HepG2 (cell line): Measurements from ENCODE around the gene NYNRIN. TPM values are rescaled to one million over a fixed set of nuclear protein-coding genes. Genes with fewer than 3 reads are reported as not detected.

Source experiments
- DNMT1 ChIP-seq: sonication (generic); formaldehyde crosslinking; IDR thresholded peaks from 2 replicates; pipeline ENCODE4 v1.5.1; 2020; ENCODE audit warnings: mild to moderate bottlenecking, missing genetic modification reagents
- DRAP1 ChIP-seq: IDR thresholded peaks from 2 replicates; pipeline ENCODE4 v1.6.1; 2016; ENCODE audit warnings: missing genetic modification reagents, missing compliant biosample characterization
- E2F1 ChIP-seq: sonication (generic); formaldehyde crosslinking; IDR thresholded peaks from 2 replicates; pipeline ENCODE4 v1.5.0; 2020; ENCODE audit warnings: missing genetic modification reagents
- FOXA3 ChIP-seq: IDR thresholded peaks from 2 replicates; pipeline ENCODE4 v1.6.1; 2016; ENCODE audit warnings: missing genetic modification reagents, missing compliant biosample characterization
- FOXC1 ChIP-seq: sonication (generic); formaldehyde crosslinking; IDR thresholded peaks from 2 replicates; pipeline ENCODE4 v1.8.0; 2022; ENCODE audit warnings: mild to moderate bottlenecking, missing genetic modification reagents, borderline replicate concordance
- GABPB1 ChIP-seq: IDR thresholded peaks from 2 replicates; pipeline ENCODE4 v1.6.1; 2016; ENCODE audit warnings: mild to moderate bottlenecking, missing genetic modification reagents, moderate library complexity, missing compliant biosample characterization
- HHEX ChIP-seq: IDR thresholded peaks from 2 replicates; pipeline ENCODE4 v1.6.1; 2016; ENCODE audit warnings: control low read depth
- IKZF4 ChIP-seq: sonication (generic); formaldehyde crosslinking; IDR thresholded peaks from 2 replicates; pipeline ENCODE4 v1.5.1; 2020; ENCODE audit warnings: borderline replicate concordance, mild to moderate bottlenecking, low read depth, missing genetic modification reagents; ENCODE audit errors: not compliant biosample characterization
- IKZF5 ChIP-seq: IDR thresholded peaks from 2 replicates; pipeline ENCODE4 v1.6.1; 2018; ENCODE audit warnings: missing genetic modification reagents, mild to moderate bottlenecking, missing compliant biosample characterization
- ISX ChIP-seq: sonication (generic); formaldehyde crosslinking; conservative IDR thresholded peaks from 2 replicates; pipeline ENCODE4 v1.5.0; 2020; ENCODE audit warnings: missing genetic modification reagents
- MTF1 ChIP-seq: sonication (generic); formaldehyde crosslinking; IDR thresholded peaks from 2 replicates; pipeline ENCODE4 v1.5.0; 2020; ENCODE audit warnings: missing genetic modification reagents
- PRDM4 ChIP-seq: sonication (generic); formaldehyde crosslinking; IDR thresholded peaks from 2 replicates; pipeline ENCODE4 v1.9.0; 2021; ENCODE audit warnings: missing genetic modification reagents, borderline replicate concordance
- RBM22 ChIP-seq: fragments of 200-400 bp; formaldehyde crosslinking; optimal IDR thresholded peaks from 2 replicates; pipeline ENCODE3; 2017; ENCODE audit warnings: mild to moderate bottlenecking, low read length, moderate library complexity
- RBM39 ChIP-seq: fragments of 200-400 bp; formaldehyde crosslinking; IDR thresholded peaks from one replicate; pipeline ENCODE4 v1.6.1; 2018; ENCODE audit warnings: antibody characterized with exemption, mild to moderate bottlenecking, low read depth, low read length; ENCODE audit not compliant: poor library complexity, severe bottlenecking
- SALL2 ChIP-seq: sonication (generic); formaldehyde crosslinking; IDR thresholded peaks from 2 replicates; pipeline ENCODE4 v1.8.1; 2023; ENCODE audit warnings: mild to moderate bottlenecking, missing genetic modification reagents, inconsistent platforms
- TOPORS ChIP-seq: sonication (generic); formaldehyde crosslinking; IDR thresholded peaks from 2 replicates; pipeline ENCODE4 v1.8.0; 2023; ENCODE audit warnings: mild to moderate bottlenecking, missing genetic modification reagents
- U2AF1 ChIP-seq: fragments of 200-400 bp; formaldehyde crosslinking; optimal IDR thresholded peaks from 2 replicates; pipeline ENCODE3; 2017; ENCODE audit warnings: mild to moderate bottlenecking, low read depth, low read length
- ZBTB21 ChIP-seq: sonication (generic); formaldehyde crosslinking; IDR thresholded peaks from 2 replicates; pipeline ENCODE4 v1.4.0; 2020; ENCODE audit warnings: missing genetic modification reagents
- ZMYM3 ChIP-seq: sonication (generic); formaldehyde crosslinking; IDR thresholded peaks from 2 replicates; pipeline ENCODE4 v1.5.1; 2020; ENCODE audit warnings: mild to moderate bottlenecking, missing genetic modification reagents
- ZNF224 ChIP-seq: sonication (generic); formaldehyde crosslinking; IDR thresholded peaks from 2 replicates; pipeline ENCODE4 v1.5.0; 2020; ENCODE audit warnings: mild to moderate bottlenecking, missing genetic modification reagents
- ZNF263 ChIP-seq: sonication (generic); formaldehyde crosslinking; IDR thresholded peaks from 2 replicates; pipeline ENCODE4 v1.4.0; 2020; ENCODE audit warnings: missing genetic modification reagents
- ZNF468 ChIP-seq: sonication (generic); formaldehyde crosslinking; IDR thresholded peaks from 2 replicates; pipeline ENCODE4 v1.8.0; 2022; ENCODE audit warnings: mild to moderate bottlenecking, moderate library complexity, missing genetic modification reagents
- ZNF567 ChIP-seq: sonication (generic); formaldehyde crosslinking; IDR thresholded peaks from 2 replicates; pipeline ENCODE4 v1.8.1; 2023; ENCODE audit warnings: mild to moderate bottlenecking, missing genetic modification reagents, borderline replicate concordance
- ZNF619 ChIP-seq: sonication (generic); formaldehyde crosslinking; IDR thresholded peaks from 2 replicates; pipeline ENCODE4 v1.4.0; 2020; ENCODE audit warnings: mild to moderate bottlenecking, missing genetic modification reagents
- ZNF652 ChIP-seq: IDR thresholded peaks from 2 replicates; pipeline ENCODE4 v1.6.1; 2016; ENCODE audit warnings: low read depth, borderline replicate concordance
- ZNF7 ChIP-seq: IDR thresholded peaks from 2 replicates; pipeline ENCODE4 v1.6.1; 2016; ENCODE audit warnings: missing biosample characterization, missing genetic modification reagents
- polyA plus RNA-seq, 8 experiments: library from polyadenylated mRNA; depleted of rRNA in 3 of 8; stranded (reverse) in 7 of 8; unstranded in 1 of 8; fragments of >200 nt; fragmentation: Illumina TruSeq in 4 of 8; extraction: Trizol in 4 of 8; gene quantifications; 2 replicates each; pipeline versions ENCODE4 v1.2.1 to v1.2.3, GENCODE V29; 2011 to 2016; ENCODE audit warnings: low read depth in 4 of 8, missing spikeins in 1 of 8, mixed read lengths in 1 of 8; ENCODE audit not compliant: insufficient read depth in 1 of 8
- total RNA-seq, 5 experiments: library from RNA; depleted of rRNA; stranded (reverse); fragments of >200 nt; fragmentation: Illumina TruSeq; extraction: Trizol; gene quantifications; 2 replicates each; pipeline ENCODE4 v1.2.3, GENCODE V29; 2016; ENCODE audit warnings: low read depth in 1 of 5

Gene NYNRIN
- total and polyA plus RNA-seq, 2 of the 13 experiments (the other 11 are each of a cell fraction or from before 2014, with no cell fraction given), result 0.63 to 1.1 TPM

- TF ChIP-seq ZNF263 (CRISPR knock-in tag) (0 out of 2 replicates have a peak, but pooled peaks have one; percentile 47), PRDM4 (CRISPR knock-in tag) (no peak), FOXA3 (CRISPR knock-in tag) (no peak), ZNF468 (no peak), U2AF1 (no peak), FOXC1 (CRISPR knock-in tag) (0 out of 2 replicates have a peak, but pooled peaks have one; percentile 15), ZNF619 (no peak), ZBTB21 (CRISPR knock-in tag) (peak; percentile 24; the same call in 1 of the 2 replicates), ISX (CRISPR knock-in tag) (no peak), TOPORS (no peak), ZNF224 (CRISPR knock-in tag) (no peak), GABPB1 (CRISPR knock-in tag) (peak; percentile 36; the same call in 1 of the 2 replicates), HHEX (CRISPR knock-in tag) (no peak), IKZF4 (CRISPR knock-in tag) (peak; percentile 20), ZMYM3 (peak; percentile 55), DRAP1 (CRISPR knock-in tag) (no peak), IKZF5 (CRISPR knock-in tag) (no peak), DNMT1 (CRISPR knock-in tag) (no peak), RBM39 (no peak), RBM22 (no peak), E2F1 (CRISPR knock-in tag) (no peak), ZNF652 (CRISPR knock-in tag) (no peak; the same call in 1 of the 2 replicates), SALL2 (CRISPR knock-in tag) (no peak), ZNF567 (CRISPR knock-in tag) (no peak), MTF1 (no peak), ZNF7 (CRISPR knock-in tag) (no peak)
These were observed 24.1 kb downstream of the NYNRIN start (continued) for GRCh38 chr14:24422694-24423601.
